ENCODE data around the gene PDE6C.

- TF ChIP-seq CTCF (IDR thresholded peaks at IDR 0.05) (no peak), POLR2A (IDR thresholded peaks at IDR 0.05) (no peak)
Observed at GRCh38 chr10:93656155-93656554, 43.8 kb downstream of the PDE6C start.
